ENCODE results near the gene MRPS26. TPM values are rescaled to one million over a fixed set of nuclear protein-coding genes. Genes with fewer than 3 reads are reported as not detected.
A peak's percentile ranks its signal among the peaks of the same experiment; 100 is the strongest.

Gene MRPS26
- total and polyA plus RNA-seq, 2 of the 13 experiments (the other 11 are each of a cell fraction or from before 2014, with no cell fraction given): 89.8 to 187 TPM

- TF ChIP-seq, protein P1, sequence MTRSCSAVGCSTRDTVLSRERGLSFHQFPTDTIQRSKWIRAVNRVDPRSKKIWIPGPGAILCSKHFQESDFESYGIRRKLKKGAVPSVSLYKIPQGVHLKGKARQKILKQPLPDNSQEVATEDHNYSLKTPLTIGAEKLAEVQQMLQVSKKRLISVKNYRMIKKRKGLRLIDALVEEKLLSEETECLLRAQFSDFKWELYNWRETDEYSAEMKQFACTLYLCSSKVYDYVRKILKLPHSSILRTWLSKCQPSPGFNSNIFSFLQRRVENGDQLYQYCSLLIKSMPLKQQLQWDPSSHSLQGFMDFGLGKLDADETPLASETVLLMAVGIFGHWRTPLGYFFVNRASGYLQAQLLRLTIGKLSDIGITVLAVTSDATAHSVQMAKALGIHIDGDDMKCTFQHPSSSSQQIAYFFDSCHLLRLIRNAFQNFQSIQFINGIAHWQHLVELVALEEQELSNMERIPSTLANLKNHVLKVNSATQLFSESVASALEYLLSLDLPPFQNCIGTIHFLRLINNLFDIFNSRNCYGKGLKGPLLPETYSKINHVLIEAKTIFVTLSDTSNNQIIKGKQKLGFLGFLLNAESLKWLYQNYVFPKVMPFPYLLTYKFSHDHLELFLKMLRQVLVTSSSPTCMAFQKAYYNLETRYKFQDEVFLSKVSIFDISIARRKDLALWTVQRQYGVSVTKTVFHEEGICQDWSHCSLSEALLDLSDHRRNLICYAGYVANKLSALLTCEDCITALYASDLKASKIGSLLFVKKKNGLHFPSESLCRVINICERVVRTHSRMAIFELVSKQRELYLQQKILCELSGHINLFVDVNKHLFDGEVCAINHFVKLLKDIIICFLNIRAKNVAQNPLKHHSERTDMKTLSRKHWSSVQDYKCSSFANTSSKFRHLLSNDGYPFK (CRISPR knock-in tag; IDR thresholded peaks at IDR 0.05; ENCODE audit: borderline replicate concordance): peak; percentile 50; the same call in 1 of the 2 replicates
- TF ChIP-seq, protein P2, sequence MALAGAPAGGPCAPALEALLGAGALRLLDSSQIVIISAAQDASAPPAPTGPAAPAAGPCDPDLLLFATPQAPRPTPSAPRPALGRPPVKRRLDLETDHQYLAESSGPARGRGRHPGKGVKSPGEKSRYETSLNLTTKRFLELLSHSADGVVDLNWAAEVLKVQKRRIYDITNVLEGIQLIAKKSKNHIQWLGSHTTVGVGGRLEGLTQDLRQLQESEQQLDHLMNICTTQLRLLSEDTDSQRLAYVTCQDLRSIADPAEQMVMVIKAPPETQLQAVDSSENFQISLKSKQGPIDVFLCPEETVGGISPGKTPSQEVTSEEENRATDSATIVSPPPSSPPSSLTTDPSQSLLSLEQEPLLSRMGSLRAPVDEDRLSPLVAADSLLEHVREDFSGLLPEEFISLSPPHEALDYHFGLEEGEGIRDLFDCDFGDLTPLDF (CRISPR knock-in tag; IDR thresholded peaks at IDR 0.05): no peak
- TF ChIP-seq RXRB (CRISPR knock-in tag; IDR thresholded peaks at IDR 0.05; ENCODE audit: borderline replicate concordance): peak; percentile 74
- TF ChIP-seq GTF2F1 (IDR thresholded peaks at IDR 0.05; ENCODE audit: low read length): no peak
- no peak for TF ChIP-seq ZNF737 (CRISPR knock-in tag; IDR thresholded peaks at IDR 0.05; ENCODE audit: borderline replicate concordance)
- TF ChIP-seq U2AF1 (optimal IDR thresholded peaks at IDR 0.05; ENCODE audit: low read depth, low read length): no peak
- no peak for TF ChIP-seq MAFK (conservative IDR thresholded peaks at IDR 0.05 in 1 of 2, IDR thresholded peaks at IDR 0.05 in 1 of 2; ENCODE audit: low read length in 2 of 2)
- TF ChIP-seq ZNF883 (CRISPR knock-in tag; IDR thresholded peaks at IDR 0.05; ENCODE audit: not compliant biosample characterization): no peak
- TF ChIP-seq CENPT (CRISPR knock-in tag; IDR thresholded peaks at IDR 0.05; ENCODE audit: low read depth): no peak
- no peak for TF ChIP-seq ZBTB1 (CRISPR knock-in tag; IDR thresholded peaks at IDR 0.05; ENCODE audit: borderline replicate concordance)
- no peak for TF ChIP-seq THRA (CRISPR knock-in tag; IDR thresholded peaks at IDR 0.05; ENCODE audit: borderline replicate concordance)
- TF ChIP-seq HOXD1 (CRISPR knock-in tag; IDR thresholded peaks at IDR 0.05): no peak
- no peak for TF ChIP-seq NFE2L1 (CRISPR knock-in tag; IDR thresholded peaks at IDR 0.05; ENCODE audit: borderline replicate concordance)
- no peak for TF ChIP-seq HCFC1 (IDR thresholded peaks at IDR 0.05; ENCODE audit: low read depth, low read length)
- TF ChIP-seq ZBTB10 (CRISPR knock-in tag; IDR thresholded peaks at IDR 0.05; ENCODE audit: borderline replicate concordance): no peak
- TF ChIP-seq CENPX (CRISPR knock-in tag; IDR thresholded peaks at IDR 0.05): no peak
- no peak for TF ChIP-seq ZNF335 (CRISPR knock-in tag; IDR thresholded peaks at IDR 0.05)
- no peak for TF ChIP-seq ZFP41 (CRISPR knock-in tag; IDR thresholded peaks at IDR 0.05; ENCODE audit: borderline replicate concordance)
- no peak for TF ChIP-seq HNRNPLL (IDR thresholded peaks at IDR 0.05; ENCODE audit: low read depth, low read length, poor library complexity, severe bottlenecking)
- TF ChIP-seq ZNF12 (CRISPR knock-in tag; IDR thresholded peaks at IDR 0.05): no peak
- TF ChIP-seq RAD51 (IDR thresholded peaks at IDR 0.05; ENCODE audit: borderline replicate concordance): no peak
- TF ChIP-seq ZNF552 (CRISPR knock-in tag; IDR thresholded peaks at IDR 0.05; ENCODE audit: borderline replicate concordance): no peak
- TF ChIP-seq SP5 (CRISPR knock-in tag; IDR thresholded peaks at IDR 0.05; ENCODE audit: borderline replicate concordance, low read depth): no peak
These were observed 35.1 kb downstream of the MRPS26 start (continued) for GRCh38 chr20:3080939-3081388.
